ENCODE measurements around the gene POU2F3.

GRCh38 chr11:120208777-120209176, 31.2 kb upstream of the POU2F3 start:
- TF ChIP-seq CTCF (IDR thresholded peaks at IDR 0.05) = no peak
- TF ChIP-seq EZH2phosphoT487 (IDR thresholded peaks at IDR 0.05) = no peak
